NT2/D1 (cell line): ENCODE measurements around the gene MX2.

ENCODE experiments used
- DNase-seq: peaks from one replicate; pipeline ENCODE4 v3.0.0-alpha.2; 2011; ENCODE audit warnings: low read depth, low spot score
- H3K27me3 ChIP-seq: 2 replicates; pipeline ENCODE4 v1.6.0; 2011; ENCODE audit warnings: mild to moderate bottlenecking; ENCODE audit not compliant: insufficient read length, insufficient read depth
- H3K36me3 ChIP-seq: 2 replicates; pipeline ENCODE4 v1.6.1; 2011; ENCODE audit warnings: mild to moderate bottlenecking, low read length, mixed read lengths; ENCODE audit not compliant: insufficient read depth, insufficient read length
- H3K4me1 ChIP-seq: 2 replicates; pipeline ENCODE4 v1.5.1; 2011; ENCODE audit not compliant: insufficient read depth, insufficient read length
- H3K4me3 ChIP-seq: 2 replicates; pipeline ENCODE4 v1.5.1; 2011; ENCODE audit warnings: low read depth; ENCODE audit not compliant: insufficient read length
- H3K9ac ChIP-seq: 2 replicates; pipeline ENCODE4 v1.6.0; 2011; ENCODE audit warnings: low read depth; ENCODE audit not compliant: insufficient read length
- H3K9me3 ChIP-seq: 2 replicates; pipeline ENCODE4 v1.5.1; 2011; ENCODE audit warnings: mild to moderate bottlenecking, low read length; ENCODE audit not compliant: insufficient read depth
- SUZ12 ChIP-seq: IDR thresholded peaks from 2 replicates; pipeline ENCODE4 v1.6.1; 2011; ENCODE audit not compliant: insufficient read length, insufficient read depth; ENCODE audit errors: extremely low read depth
- YY1 ChIP-seq: IDR thresholded peaks from 2 replicates; pipeline ENCODE4 v1.6.1; 2011; ENCODE audit not compliant: insufficient read length, insufficient read depth
- ZNF274 ChIP-seq: IDR thresholded peaks from 2 replicates; pipeline ENCODE4 v1.6.1; 2011; ENCODE audit warnings: mild to moderate bottlenecking, low read depth, low read length

MX2 gene

DNA sequence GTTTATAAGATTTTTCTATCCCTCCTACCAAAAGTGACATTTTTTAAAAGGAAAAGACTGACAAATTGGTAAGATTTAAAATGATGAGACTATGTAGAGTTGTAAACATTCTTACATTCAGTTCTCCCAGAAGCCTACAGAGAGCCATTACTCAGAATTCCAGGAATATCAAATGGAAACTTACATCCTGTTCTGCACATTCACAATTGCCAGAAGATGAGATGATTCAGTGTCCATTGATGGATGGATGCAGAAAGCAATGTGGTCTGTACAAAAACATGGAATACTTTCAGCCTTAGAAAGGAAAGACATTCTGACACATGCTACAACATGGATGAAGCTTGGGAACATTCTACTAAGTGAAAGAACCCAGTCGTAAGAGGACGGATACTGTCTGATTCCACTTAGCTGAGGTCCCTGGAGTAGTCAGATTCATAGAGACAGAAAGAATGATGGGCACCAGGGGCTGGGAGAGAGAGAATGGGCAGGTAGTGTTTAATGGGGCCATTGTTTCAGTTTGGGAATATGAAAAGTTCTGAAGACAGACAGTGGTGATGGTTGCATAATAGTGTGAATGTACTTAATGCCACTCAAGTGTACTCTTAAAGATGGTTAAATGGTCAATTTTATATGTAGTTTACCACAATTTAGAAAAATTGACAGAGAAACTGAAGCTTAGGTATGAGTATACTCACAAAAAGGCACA lies 80.8 kb downstream of the MX2 start:
- Histone ChIP-seq H3K36me3 (no peaks in the 10 kb centered on the region), H3K9ac (no peak overlapping the region), H3K9me3 (no peaks in the 10 kb centered on the region), H3K27me3 (no peaks in the 10 kb centered on the region), H3K4me1 (peaks cover 2% of the 10 kb centered on the region), H3K4me3 (no peak overlapping the region)
- TF ChIP-seq SUZ12 (no peak), YY1 (no peak), ZNF274 (no peak)
- no peak for DNase-seq

DNA sequence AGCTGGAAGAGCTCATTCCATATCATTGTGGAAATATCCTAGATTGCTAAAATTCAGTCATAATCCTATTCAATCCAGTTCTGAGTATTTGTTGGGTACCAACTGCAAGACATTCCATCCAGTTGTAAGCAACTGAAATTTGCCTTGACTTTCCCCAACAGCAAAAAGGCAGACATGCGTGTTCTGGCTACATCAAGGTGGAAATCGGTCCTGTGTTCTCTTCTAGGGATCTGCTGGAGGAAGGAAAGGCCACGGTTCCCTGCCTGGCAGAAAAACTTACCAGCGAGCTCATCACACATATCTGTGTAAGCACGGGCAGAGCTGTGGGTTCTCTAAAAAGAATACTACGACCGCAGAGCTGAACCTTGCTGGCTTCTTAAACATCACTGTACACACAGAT lies 81.7 kb downstream of the MX2 start:
- Histone ChIP-seq H3K9me3 (no peaks in the 10 kb centered on the region), H3K4me1 (no peaks in the 10 kb centered on the region), H3K36me3 (no peaks in the 10 kb centered on the region), H3K4me3 (no peak overlapping the region), H3K27me3 (no peaks in the 10 kb centered on the region), H3K9ac (no peak overlapping the region)
- DNase-seq = no peak
- TF ChIP-seq YY1 (no peak), ZNF274 (no peak), SUZ12 (no peak)

DNA sequence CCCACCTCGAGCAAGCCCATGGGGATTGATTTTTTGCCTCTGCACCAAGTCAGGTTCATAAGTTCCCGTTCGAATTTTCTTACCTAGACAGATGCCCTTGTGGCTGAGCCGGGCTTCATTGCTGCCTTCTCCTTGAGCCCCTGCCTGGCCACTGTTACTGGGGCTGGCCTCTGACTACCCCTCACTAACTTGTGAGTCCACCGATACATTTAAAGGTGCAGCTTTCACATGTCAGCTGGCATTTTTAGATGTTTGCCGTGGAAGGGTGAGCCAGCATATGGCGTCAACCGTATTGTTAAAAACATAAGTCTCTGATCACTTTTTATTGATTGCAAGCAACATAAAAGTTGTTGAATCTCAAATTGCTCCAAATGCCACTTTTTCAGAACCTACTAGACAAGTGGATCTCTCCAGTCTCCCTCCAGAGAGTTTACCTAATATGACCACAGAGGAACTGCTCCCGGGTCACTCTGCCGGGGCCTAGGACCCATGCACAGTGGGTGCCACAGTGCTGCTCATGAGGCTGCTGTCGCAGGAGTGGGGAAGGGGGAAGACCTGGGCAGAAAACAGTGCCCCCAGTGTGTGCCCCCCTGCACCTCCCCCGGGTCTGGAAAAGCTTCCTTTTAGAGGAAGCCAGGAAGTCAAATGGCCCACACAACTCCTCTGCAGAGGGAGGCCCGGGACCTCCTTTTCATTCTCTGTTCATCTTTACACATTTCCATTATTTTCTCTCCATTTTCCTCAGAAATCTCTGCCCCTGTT lies 83.1 kb downstream of the MX2 start:
- no peaks in the 10 kb centered on the region for H3K27me3 ChIP-seq
- H3K9me3 ChIP-seq = no peaks in the 10 kb centered on the region
- no peak for TF ChIP-seq SUZ12
- no peak for TF ChIP-seq ZNF274
- TF ChIP-seq YY1 = no peak
- H3K4me1 ChIP-seq = no peaks in the 10 kb centered on the region
- no peak for DNase-seq
- no peak overlapping the region for H3K4me3 ChIP-seq
- H3K36me3 ChIP-seq = no peaks in the 10 kb centered on the region
- no peak overlapping the region for H3K9ac ChIP-seq

DNA sequence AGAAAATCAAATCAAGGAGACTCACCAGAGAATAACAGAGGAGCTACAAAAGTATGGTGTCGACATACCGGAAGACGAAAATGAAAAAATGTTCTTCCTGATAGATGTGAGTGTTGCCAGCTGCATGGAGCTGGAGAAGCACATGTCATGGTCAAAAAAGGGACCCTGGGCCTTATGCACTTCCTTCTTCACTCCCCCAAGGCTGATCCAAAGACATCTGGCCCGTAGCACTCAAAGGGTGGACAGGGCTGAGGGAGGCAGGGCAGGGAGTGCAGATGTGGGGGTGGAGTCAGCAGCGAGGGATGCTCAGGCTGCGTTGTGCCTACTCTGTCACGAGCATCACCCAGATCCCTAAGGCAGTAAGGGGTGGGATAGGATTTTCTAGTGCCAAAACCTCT lies 83.6 kb downstream of the MX2 start:
- Histone ChIP-seq H3K4me3 (no peak overlapping the region), H3K4me1 (no peaks in the 10 kb centered on the region), H3K27me3 (no peaks in the 10 kb centered on the region), H3K36me3 (no peaks in the 10 kb centered on the region), H3K9me3 (no peaks in the 10 kb centered on the region), H3K9ac (no peak overlapping the region)
- no peak for TF ChIP-seq ZNF274
- TF ChIP-seq SUZ12 = no peak
- no peak for TF ChIP-seq YY1
- no peak for DNase-seq

DNA sequence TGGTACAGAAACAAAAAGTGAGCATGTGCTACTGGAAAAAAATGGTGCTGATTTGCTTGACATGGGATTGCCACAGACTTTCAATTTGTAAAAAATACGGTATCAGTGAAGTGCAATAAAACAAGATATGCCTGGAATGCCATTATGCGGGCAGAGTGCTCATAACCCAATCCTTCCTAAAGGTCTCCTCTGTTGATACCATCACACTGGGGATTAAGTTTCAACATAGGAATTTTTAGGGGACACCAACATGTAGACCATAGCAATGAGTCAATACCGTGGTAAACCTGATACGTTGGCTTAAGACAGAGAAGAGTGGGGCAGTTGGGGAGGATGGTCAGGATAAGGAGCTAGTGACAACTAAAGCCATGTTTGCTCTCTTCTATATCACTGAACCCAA lies 84.8 kb downstream of the MX2 start:
- H3K27me3 ChIP-seq = no peaks in the 10 kb centered on the region
- no peaks in the 10 kb centered on the region for H3K9me3 ChIP-seq
- no peak for TF ChIP-seq SUZ12
- no peak for TF ChIP-seq ZNF274
- no peak for TF ChIP-seq YY1
- H3K9ac ChIP-seq = no peak overlapping the region
- no peaks in the 10 kb centered on the region for H3K36me3 ChIP-seq
- H3K4me3 ChIP-seq = no peak overlapping the region
- no peak for DNase-seq
- H3K4me1 ChIP-seq = no peaks in the 10 kb centered on the region

DNA sequence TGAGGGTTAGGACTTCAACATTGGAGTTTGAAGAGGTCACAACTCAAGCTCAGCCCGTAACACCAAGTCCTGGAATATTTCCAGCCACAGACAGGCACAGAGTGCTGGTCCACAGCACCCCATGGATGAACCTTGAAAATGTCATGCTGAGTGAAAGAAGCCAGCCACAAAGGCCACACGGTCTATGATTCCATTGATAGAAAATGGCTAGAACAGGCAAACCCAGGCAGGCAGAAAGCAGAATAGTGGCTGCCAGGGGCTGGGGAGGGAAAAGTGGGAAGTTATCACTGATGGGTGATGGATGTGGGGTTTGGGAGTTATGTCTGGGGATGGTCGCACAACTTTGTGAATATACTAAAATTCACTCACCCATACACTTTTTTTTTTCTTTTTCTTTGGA lies 85.5 kb downstream of the MX2 start:
- H3K36me3 ChIP-seq = no peaks in the 10 kb centered on the region
- no peaks in the 10 kb centered on the region for H3K27me3 ChIP-seq
- no peak for TF ChIP-seq ZNF274
- TF ChIP-seq SUZ12 = no peak
- no peak for TF ChIP-seq YY1
- H3K4me3 ChIP-seq = no peak overlapping the region
- H3K9ac ChIP-seq = no peak overlapping the region
- H3K4me1 ChIP-seq = no peaks in the 10 kb centered on the region
- no peaks in the 10 kb centered on the region for H3K9me3 ChIP-seq
- DNase-seq = no peak

DNA sequence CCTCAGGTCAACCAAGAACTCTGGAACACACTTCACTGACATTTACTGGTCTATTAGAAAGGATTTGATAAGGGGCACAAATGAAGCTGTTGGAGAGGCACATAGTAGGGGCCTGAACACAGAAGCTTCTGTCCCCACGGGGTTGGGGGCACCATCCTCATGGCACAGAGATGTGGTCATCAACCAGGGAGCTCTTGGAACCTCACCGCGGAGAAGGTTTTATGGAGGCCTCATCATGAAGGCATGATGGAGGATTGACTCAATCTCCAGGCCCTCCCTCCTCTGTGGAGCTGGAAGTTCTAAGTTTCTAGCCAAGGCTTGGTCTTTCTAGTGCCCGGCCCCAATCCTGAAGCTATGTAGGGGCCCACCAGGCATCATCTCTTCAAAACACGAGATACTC lies 87.8 kb downstream of the MX2 start:
- no peaks in the 10 kb centered on the region for H3K27me3 ChIP-seq
- no peak for DNase-seq
- H3K4me3 ChIP-seq = no peak overlapping the region
- H3K9ac ChIP-seq = no peak overlapping the region
- no peaks in the 10 kb centered on the region for H3K36me3 ChIP-seq
- TF ChIP-seq SUZ12 (no peak), ZNF274 (no peak), YY1 (no peak)
- peaks cover 11% of the 10 kb centered on the region for H3K4me1 ChIP-seq
- H3K9me3 ChIP-seq = no peaks in the 10 kb centered on the region
